Fibroblast of villous mesenchyme (primary cell): ENCODE data around the gene ARGLU1. TPM values are rescaled to one million over a fixed set of nuclear protein-coding genes. Genes with fewer than 3 reads are reported as not detected.

Experiments
- DNase-seq: peaks from one replicate; pipeline ENCODE4 v3.0.0-alpha.2; 2010; ENCODE audit warnings: low read depth
- H3K4me3 ChIP-seq: 2 replicates; pipeline ENCODE4 v1.5.1; 2011; ENCODE audit warnings: low read depth, mild to moderate bottlenecking, low read length
- CTCF ChIP-seq: IDR thresholded peaks from 2 replicates; pipeline ENCODE4 v1.5.1; 2012; ENCODE audit warnings: low read depth, mild to moderate bottlenecking, low read length; ENCODE audit not compliant: insufficient read depth
- total RNA-seq: library from RNA; depleted of rRNA; stranded (reverse); fragments of >200 nt; gene quantifications from 2 replicates; pipeline ENCODE4 v1.2.3, GENCODE V29; 2012

Gene ARGLU1
- total RNA-seq, 1 donor: 51.0 TPM

GRCh38 chr13:106530980-106531481, 36.9 kb downstream of the ARGLU1 start:
- no peak overlapping the region for H3K4me3 ChIP-seq
- DNase-seq: no peak
- TF ChIP-seq CTCF: no peak

GRCh38 chr13:106530171-106530851, 37.6 kb downstream of the ARGLU1 start:
- no peak overlapping the region for H3K4me3 ChIP-seq
- no peak for DNase-seq
- TF ChIP-seq CTCF: no peak

- DNase-seq: no peak
- no peak for TF ChIP-seq CTCF
- H3K4me3 ChIP-seq: no peak overlapping the region
Measured at GRCh38 chr13:106529415-106530170, 38.3 kb downstream of the ARGLU1 start.

- DNase-seq: no peak
- H3K4me3 ChIP-seq: no peak overlapping the region
- TF ChIP-seq CTCF: no peak
Measured at GRCh38 chr13:106528718-106529414, 39.1 kb downstream of the ARGLU1 start.

GRCh38 chr13:106527826-106528225, 40.1 kb downstream of the ARGLU1 start:
- H3K4me3 ChIP-seq: no peak overlapping the region
- DNase-seq: no peak
- TF ChIP-seq CTCF: no peak

- no peak for DNase-seq
- TF ChIP-seq CTCF: no peak
- H3K4me3 ChIP-seq: no peak overlapping the region
Measured at GRCh38 chr13:106527445-106527801, 40.5 kb downstream of the ARGLU1 start.
